RPMI8226 (cell line): Measurements from ENCODE around the gene KRT85.

Experiments
- DNase-seq: peaks from one replicate; pipeline ENCODE4 v3.0.0-alpha.2; 2015

Gene KRT85

DNA sequence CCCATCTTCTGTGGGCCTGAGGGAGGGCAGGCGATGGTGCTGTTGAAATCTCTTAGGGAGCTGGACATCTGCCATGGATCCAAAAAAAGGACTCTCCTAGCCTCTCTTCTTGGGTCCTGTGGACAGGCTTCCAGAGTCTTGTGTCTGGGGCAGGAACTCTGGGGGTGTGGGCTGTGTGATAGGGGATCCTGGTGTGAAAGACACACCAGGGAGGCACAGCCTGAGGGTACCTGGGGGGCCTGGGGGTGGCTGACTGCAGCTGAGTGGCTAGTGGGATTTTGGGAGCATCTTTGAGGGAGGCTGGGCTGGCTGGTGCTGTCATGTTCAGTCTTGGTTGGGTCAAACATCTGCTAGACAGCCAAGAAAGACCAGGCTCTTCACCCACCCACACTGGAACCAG is 44.3 kb downstream of the KRT85 start:
- no peak for DNase-seq

- no peak for DNase-seq
Observed at GRCh38 chr12:52322069-52322468, 45.2 kb downstream of the KRT85 start.

- DNase-seq, result peak; percentile 32
Observed at GRCh38 chr12:52321418-52321817, 45.9 kb downstream of the KRT85 start.

GRCh38 chr12:52320784-52321400 is 46.4 kb downstream of the KRT85 start, which contains the start of gene KRT83:
KRT83 (minus strand) TSS chr12:52321398; CDS start chr12:52321335, 63 bp downstream.
- DNase-seq, result no peak

DNA sequence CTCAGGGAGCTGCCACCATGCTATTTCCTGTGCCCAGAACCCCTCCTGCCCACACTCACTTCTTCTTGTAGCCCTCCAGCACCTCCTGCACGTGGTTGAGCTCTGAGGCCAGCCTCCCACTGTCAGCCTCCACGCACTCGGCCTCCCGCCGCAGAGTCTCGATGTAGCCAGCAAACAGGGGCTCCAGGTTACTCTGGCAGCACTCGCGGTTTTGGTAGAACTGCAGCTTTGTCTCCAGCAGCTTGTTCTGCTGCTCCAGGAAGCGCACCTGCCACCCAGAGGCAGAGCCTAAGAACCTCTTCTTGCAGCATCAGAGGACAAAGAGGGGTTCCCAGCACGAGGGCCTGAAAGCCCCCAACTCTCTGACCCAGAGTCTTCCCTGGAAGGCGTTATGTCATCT is 48.2 kb downstream of the KRT85 start:
- DNase-seq, result peak; percentile 85

DNA sequence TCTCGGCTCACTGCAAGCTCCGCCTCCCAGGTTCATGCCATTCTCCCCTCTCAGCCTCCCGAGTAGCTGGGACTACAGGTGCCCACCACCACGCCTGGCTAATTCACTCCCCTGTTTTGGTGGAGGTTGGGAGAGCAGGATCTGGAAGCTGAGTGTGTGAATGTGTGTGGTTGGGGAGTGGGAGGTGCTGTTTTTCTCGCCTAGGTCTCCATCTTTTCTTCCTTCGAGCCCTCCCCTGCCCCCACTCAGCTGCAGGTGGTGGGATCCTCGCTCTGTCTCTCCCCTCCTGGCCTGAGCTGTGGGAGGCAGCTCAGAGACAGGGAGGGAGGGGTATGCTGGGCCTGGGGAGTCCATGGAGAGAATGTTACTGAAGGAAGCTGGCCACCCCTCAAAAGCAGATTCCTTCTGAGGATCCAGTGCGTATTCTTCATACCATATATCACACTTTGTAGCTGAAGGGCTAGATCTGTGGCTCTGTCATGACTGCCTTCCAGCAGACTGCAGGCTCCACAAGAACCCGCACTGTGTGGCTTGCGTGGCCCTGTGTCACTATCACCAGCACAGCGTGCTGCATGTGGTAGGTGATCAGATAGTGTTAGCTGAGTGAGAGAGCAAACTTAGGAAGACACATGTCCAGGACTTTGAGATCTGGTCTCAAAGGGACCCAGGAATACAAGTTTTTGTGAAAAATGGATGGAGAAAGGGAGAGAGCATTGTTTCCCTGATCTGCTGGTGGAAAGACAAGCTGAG is 48.9 kb downstream of the KRT85 start:
- DNase-seq, result no peak

- no peak for DNase-seq
Observed at GRCh38 chr12:52317468-52318052, 49.7 kb downstream of the KRT85 start.

DNA sequence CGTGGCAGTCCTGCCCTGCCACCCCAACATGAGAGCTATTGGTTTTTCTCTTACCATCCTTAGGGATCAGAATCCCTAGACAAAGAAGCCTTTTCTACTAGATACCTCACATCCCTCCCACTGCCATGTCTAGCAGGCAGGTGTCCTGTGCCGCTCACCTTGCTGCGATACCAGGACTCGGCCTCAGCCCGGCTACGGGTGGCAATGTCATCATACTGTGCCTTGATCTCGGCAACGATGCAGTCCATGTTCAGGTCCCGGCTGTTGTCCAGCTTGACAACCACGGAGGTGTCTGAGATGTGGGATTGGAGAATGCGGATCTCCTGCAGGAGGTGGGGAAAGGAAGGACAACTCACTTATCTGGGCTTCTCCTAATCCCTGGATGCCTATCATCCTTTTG is 50.6 kb downstream of the KRT85 start:
- no peak for DNase-seq

- DNase-seq, result no peak
Observed at GRCh38 chr12:52316290-52316689, 51.0 kb downstream of the KRT85 start.

- DNase-seq, result peak; percentile 64
Observed at GRCh38 chr12:52315721-52316120, 51.6 kb downstream of the KRT85 start.

GRCh38 chr12:52314511-52314910 is 52.8 kb downstream of the KRT85 start:
- no peak for DNase-seq

- no peak for DNase-seq
Observed at GRCh38 chr12:52313926-52314325, 53.4 kb downstream of the KRT85 start.

DNA sequence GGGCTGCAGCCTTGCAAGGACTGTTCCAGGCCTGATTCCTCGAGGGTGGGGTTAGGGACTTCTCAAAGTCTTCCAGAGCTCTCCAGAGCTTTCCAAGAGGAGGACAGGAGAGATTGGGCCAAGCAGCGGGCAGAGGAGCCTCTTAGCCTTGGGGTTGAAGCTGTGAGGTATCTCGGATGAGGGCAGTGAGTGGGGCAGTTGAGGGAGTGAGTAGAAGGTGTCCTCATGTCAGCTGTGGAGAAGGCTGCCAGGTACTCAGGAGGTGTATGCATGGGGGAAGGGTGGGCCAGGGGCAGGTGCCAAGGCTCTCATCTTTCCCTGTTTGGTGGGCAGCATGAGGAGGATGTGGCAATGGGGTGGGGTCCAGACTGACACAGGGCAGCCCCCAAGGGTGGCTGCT is 53.8 kb downstream of the KRT85 start:
- DNase-seq, result no peak

DNA sequence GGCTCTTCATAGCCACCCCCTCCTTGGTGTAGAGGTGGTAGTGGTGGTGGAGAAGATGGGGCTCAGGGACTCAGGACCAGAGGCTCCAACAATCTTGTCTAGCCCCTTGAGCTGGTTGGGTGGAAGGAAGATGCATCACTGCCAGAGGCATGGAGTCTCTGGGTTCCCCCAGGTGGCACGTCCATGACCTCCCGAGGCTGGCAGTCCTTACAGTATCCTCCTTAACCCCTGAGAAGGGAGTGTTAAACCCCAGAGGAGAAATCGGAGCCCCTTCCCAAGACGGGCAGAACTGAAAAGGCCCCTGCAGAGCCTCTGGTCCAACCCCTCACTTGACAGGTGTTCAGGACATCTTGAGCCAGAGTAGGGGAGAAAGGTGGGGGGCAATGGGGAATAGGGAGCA is 55.2 kb downstream of the KRT85 start:
- DNase-seq, result no peak

DNA sequence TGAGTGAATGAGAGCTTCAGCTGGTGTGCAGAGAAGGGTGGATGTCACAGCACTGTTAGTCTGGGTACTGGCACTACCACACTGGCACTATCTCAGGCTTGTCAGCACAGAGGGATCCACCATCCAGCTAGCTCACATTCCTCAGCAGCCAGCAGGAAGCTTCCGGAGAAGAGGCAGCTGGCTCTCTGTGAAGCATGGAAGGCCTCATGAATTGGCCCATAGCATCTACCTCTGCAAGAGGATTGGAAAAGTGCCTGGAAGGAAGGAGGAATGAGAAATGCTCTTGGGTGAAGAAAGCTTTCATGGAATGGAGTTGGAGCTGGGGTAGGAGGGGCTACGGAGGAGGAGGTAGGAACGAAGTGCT is 56.0 kb downstream of the KRT85 start:
- DNase-seq, result no peak

DNA sequence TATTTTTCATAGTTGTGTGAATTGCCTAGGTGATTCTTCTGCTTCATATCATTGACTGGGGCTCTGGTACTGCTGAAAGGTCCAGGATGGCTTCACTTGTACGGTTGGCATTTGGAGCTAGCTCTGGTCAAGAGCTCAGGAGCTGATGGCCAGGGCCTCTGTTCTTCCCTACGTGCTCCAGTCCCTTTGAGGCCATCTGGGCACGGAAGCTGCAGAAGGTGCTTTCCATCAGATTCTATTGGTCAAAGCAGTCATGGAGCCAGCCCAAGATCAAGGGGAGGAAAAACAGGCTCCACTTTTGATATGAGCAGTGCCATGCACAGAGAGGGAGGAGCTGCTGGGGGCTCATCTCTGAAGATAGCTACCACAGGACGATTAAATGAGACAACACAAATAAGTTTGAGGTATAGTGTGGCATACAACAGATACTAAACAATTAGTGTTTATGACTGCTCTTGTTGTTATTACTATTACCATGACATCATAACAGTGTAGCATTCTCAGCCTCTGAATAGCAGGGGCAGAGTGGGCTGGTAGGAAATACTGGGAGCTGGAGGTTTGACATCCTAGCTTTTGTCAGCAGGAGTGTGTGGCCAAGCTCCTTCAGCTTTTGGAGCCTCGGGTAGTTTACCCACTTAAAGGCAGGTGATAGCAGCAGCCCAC is 56.5 kb downstream of the KRT85 start:
- DNase-seq, result no peak
